Activated CD8-positive, alpha-beta T cell treated with anti-CD3 and anti-CD28 coated beads, Interleukin-2, amount 10 ng/mL, durations not matched to agents 7 days and 5 days (primary cell): ENCODE results near the gene SH3RF1. TPM values are rescaled to one million over a fixed set of nuclear protein-coding genes. Genes with fewer than 3 reads are reported as not detected.
"Not testable (repeated sequence)": the region's sequence is repeated elsewhere in the genome, so short reads cannot be mapped to it uniquely, and the experiment has no call there.

Source experiments
- ATAC-seq: fragments of 150-1000 bp; cut with Tn5 transposase; one replicate; pipeline ENCODE4 v1.10.0; 2021; ENCODE audit warnings: moderate library complexity
- CTCF ChIA-PET: fragments of 350-600 bp; sonication (Branson Sonifier 250); formaldehyde crosslinking; loops from one replicate; lab custom pipeline; 2021; ENCODE audit warnings: antibody characterized with exemption; lab: Charles Lee
- POLR2A ChIA-PET: fragments of 350-600 bp; sonication (Branson Sonifier 250); formaldehyde crosslinking; loops from one replicate; lab custom pipeline; 2021; ENCODE audit warnings: antibody characterized with exemption; lab: Charles Lee
- DNase-seq: peaks from one replicate; pipeline ENCODE4 v3.0.0-alpha.2; 2020
- H3K27ac Mint-ChIP-seq: one replicate; pipeline ENCODE4 v1.8.0; 2021; ENCODE audit warnings: mild to moderate bottlenecking, mixed read lengths
- H3K27me3 Mint-ChIP-seq: one replicate; pipeline ENCODE4 v1.8.0; 2021; ENCODE audit warnings: low read depth, mixed read lengths
- H3K36me3 Mint-ChIP-seq: one replicate; pipeline ENCODE4 v1.8.0; 2021; ENCODE audit warnings: low read depth, mixed read lengths
- H3K4me1 Mint-ChIP-seq: one replicate; pipeline ENCODE4 v1.8.0; 2021; ENCODE audit warnings: low read depth, mixed read lengths
- H3K4me3 Mint-ChIP-seq: one replicate; pipeline ENCODE4 v1.8.0; 2021; ENCODE audit warnings: mild to moderate bottlenecking, mixed read lengths
- H3K9me3 Mint-ChIP-seq: one replicate; pipeline ENCODE4 v1.8.0; 2022; ENCODE audit warnings: mixed read lengths; ENCODE audit not compliant: insufficient read depth
- total RNA-seq, 2 experiments: library from RNA; stranded (reverse); gene quantifications; one replicate each; pipeline ENCODE4 v1.2.3, GENCODE V29; 2021

Gene SH3RF1
- total RNA-seq, 2 experiments from 2014 or later = 0.08 to 0.18 TPM

DNA sequence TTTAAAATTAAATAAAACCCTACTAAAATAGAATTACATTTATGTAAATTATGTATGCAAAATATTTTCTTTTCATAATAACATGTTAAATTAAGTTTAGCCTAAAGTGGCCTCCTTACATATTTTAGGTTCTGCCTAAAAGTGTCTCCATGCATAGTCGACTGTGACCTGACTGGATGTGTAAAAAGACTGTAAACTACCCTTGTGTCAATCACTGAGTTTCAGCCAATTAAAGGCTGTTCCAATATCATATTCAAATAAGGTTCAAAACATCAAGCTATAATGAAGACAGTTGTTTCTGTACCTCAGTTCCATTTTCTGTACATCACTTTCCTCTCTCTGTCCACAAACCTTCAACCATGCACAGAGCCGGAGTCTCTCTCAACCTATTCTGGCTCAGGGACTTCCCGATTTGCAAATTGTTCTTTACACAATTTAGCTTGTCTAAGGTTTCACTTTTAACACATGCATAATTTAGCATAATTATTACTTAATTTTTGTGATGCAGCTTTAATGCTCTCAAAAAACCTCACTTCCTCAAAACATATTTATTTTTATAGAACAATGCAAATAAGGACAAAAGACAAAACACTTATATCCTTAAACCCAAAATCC is 60.1 kb downstream of the SH3RF1 start:
- H3K27me3 Mint-ChIP-seq = no peaks in the 10 kb centered on the region
- ChIA-PET CTCF (interaction anchor here (0.6 to 0.9 kb wide), 2 partner anchors 200 to 210 kb away, joined by 3 to 4 read pairs; partner anchors contain the start of gene CBR4), POLR2A (no interaction called here)
- DNase-seq (no peak), ATAC-seq (no peak)
- H3K27ac Mint-ChIP-seq = no peak overlapping the region
- no peaks in the 10 kb centered on the region for H3K36me3 Mint-ChIP-seq
- H3K4me1 Mint-ChIP-seq = no peaks in the 10 kb centered on the region
- peaks cover 3% of the 10 kb centered on the region for H3K9me3 Mint-ChIP-seq
- no peak overlapping the region for H3K4me3 Mint-ChIP-seq

DNA sequence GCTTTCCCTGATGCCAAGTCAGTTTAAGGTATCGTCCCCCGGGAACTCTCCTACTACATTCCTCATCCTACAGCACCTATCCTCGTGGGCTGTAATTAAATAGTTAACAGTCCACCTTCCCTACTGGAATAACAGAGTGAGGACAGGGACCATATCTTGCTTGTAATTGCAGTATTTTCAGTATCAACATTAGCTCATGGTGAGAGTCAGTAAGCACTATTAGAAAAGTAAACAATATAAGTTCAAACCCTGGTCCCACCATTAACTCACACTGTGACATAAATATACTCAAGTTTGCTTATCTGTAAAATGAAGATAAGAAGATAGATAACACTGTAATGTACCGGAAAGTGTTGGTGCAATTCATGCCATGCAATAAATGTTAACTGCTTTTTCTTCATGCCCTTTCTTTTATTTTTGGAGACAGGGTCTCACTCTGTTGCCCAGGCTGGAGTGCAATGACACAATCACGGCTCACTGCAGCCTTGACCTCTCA is 61.3 kb downstream of the SH3RF1 start:
- CTCF ChIA-PET = no interaction called here
- Mint-ChIP-seq H3K36me3 (no peaks in the 10 kb centered on the region), H3K4me1 (no peaks in the 10 kb centered on the region), H3K27ac (no peak overlapping the region), H3K4me3 (no peak overlapping the region), H3K9me3 (peaks cover 3% of the 10 kb centered on the region), H3K27me3 (no peaks in the 10 kb centered on the region)
- no peak for DNase-seq
- ATAC-seq = no peak
- POLR2A ChIA-PET = no interaction called here

DNA sequence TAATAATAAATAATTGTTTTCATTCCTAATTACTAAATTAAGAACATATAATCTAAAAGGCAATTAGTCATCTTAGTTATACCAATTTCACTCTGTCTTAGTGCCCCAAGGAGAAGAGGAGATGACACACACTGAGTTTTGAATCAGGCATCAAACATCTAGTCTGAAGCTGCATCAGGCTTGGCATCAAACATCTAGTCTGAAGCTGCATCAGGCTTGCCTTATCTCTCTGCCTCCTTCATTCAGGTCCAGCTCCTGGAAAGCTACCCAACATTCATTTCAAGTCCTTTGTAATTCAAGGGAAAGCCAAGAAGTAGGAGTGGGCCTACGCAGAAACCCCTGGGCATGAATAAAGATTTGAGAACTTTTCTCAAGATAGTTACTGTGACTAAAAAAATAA is 62.2 kb downstream of the SH3RF1 start:
- no peak overlapping the region for H3K4me3 Mint-ChIP-seq
- ATAC-seq (no peak), DNase-seq (no peak)
- CTCF ChIA-PET = no interaction called here
- H3K36me3 Mint-ChIP-seq = no peaks in the 10 kb centered on the region
- H3K27me3 Mint-ChIP-seq = no peaks in the 10 kb centered on the region
- no peaks in the 10 kb centered on the region for H3K9me3 Mint-ChIP-seq
- no peaks in the 10 kb centered on the region for H3K4me1 Mint-ChIP-seq
- POLR2A ChIA-PET = no interaction called here
- no peak overlapping the region for H3K27ac Mint-ChIP-seq

DNA sequence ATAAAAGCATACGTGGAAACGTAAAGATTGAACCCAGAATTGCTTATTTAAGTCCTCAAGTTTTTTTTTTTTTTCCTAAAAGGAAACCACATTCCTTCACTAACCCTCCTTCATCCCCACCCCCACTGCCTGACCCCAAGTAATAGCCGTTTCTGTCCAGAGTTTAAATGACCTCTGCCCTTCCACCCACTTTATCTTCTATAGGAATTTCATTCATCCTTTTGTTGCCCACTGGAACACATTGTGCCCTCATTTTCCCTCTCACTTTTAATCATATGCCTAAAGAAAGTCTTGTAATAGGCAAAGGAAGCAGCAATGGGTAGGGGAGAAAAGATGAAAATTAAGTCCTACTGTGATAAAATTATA is 62.7 kb downstream of the SH3RF1 start:
- ATAC-seq (no peak), DNase-seq (no peak)
- no peaks in the 10 kb centered on the region for H3K36me3 Mint-ChIP-seq
- no peaks in the 10 kb centered on the region for H3K4me1 Mint-ChIP-seq
- H3K27ac Mint-ChIP-seq = no peak overlapping the region
- ChIA-PET POLR2A (no interaction called here), CTCF (no interaction called here)
- no peaks in the 10 kb centered on the region for H3K9me3 Mint-ChIP-seq
- H3K4me3 Mint-ChIP-seq = no peak overlapping the region
- no peaks in the 10 kb centered on the region for H3K27me3 Mint-ChIP-seq

DNA sequence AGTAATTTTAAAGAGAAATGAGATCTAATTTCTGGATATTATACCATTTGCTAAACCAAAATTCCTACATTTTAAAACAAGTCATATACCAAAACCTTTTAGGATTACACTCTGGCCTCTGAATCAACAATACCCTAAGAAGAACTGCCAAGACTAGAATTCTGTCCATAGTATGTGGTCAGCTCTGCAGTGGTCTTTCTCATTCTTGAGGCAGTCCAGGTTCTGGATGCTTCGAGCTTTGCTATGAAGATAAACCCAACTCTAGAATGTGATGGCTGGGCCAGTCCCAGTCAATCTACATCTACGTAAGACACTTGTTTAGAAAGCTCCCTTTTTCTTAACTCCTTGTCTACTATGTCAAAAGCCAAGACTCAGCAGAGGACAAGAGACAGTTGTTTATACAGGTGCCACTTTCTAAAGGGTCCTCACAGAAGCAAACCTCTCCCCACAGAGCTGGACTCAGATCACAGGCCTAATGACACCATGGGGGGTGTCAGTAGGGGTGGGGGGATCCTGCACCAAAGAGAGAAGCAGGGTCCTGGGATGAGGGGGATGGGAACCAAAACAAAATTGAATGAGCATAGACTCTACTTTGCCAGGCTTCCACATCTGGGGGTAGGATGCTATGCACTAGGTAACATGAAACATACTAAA is 63.2 kb downstream of the SH3RF1 start:
- ATAC-seq (no peak), DNase-seq (no peak)
- Mint-ChIP-seq H3K4me1 (no peaks in the 10 kb centered on the region), H3K27me3 (no peaks in the 10 kb centered on the region), H3K27ac (no peak overlapping the region), H3K36me3 (no peaks in the 10 kb centered on the region), H3K9me3 (no peaks in the 10 kb centered on the region), H3K4me3 (no peak overlapping the region)
- CTCF ChIA-PET = no interaction called here
- POLR2A ChIA-PET = no interaction called here

DNA sequence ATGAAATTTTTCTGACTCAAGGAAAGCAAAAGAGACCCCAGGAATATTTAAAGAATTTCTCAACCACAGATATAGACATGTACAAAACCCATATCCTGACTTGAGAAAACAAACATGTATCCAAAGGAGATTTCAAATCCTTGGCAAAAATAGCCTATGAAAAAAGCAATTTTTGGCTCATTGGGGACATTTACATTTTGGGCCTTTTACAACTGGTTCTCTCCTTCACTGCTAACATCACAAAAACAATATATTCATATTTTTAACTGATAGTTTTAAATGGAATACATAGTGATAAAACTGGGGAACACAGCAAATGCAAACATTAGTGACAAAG is 65.0 kb downstream of the SH3RF1 start:
- H3K4me1 Mint-ChIP-seq = no peaks in the 10 kb centered on the region
- CTCF ChIA-PET = no interaction called here
- no peak for DNase-seq
- no peaks in the 10 kb centered on the region for H3K9me3 Mint-ChIP-seq
- ATAC-seq = no peak
- POLR2A ChIA-PET = no interaction called here
- no peak overlapping the region for H3K27ac Mint-ChIP-seq
- no peaks in the 10 kb centered on the region for H3K36me3 Mint-ChIP-seq
- no peak overlapping the region for H3K4me3 Mint-ChIP-seq
- no peaks in the 10 kb centered on the region for H3K27me3 Mint-ChIP-seq

DNA sequence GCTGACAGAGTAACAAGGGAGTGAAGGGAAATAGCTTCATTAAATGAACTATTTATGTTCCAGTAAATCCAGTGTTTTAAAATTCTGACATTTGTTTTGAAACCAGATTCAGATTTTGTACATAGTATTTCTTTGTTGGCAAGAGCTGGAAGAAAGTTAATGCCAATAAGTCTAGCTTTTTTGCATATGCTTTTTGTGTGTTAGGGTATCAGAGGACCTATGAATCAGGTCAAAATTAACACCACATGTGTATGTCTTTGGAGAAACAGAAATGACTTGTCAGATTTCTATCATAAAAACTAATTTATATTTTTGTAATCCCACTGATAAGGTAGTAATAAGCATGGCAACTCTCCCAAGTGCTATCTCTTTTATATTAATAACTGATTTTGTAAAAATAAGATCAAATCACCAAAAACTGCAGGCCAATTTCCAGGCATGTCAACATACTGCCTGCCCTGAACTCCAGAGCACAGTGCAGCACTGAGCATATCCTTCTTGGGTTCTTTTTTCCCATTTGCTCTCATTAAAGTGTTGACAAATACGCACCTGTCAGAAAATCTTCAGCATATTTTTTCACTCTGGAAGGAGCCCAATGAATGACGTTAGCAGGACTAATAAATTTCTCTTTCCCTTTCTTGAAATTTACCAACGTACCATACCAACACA is 65.5 kb downstream of the SH3RF1 start:
- Mint-ChIP-seq H3K27me3 (no peaks in the 10 kb centered on the region), H3K4me3 (no peak overlapping the region), H3K4me1 (no peaks in the 10 kb centered on the region), H3K9me3 (no peaks in the 10 kb centered on the region), H3K36me3 (no peaks in the 10 kb centered on the region), H3K27ac (no peak overlapping the region)
- CTCF ChIA-PET = no interaction called here
- DNase-seq (no peak), ATAC-seq (no peak)
- POLR2A ChIA-PET = no interaction called here

DNA sequence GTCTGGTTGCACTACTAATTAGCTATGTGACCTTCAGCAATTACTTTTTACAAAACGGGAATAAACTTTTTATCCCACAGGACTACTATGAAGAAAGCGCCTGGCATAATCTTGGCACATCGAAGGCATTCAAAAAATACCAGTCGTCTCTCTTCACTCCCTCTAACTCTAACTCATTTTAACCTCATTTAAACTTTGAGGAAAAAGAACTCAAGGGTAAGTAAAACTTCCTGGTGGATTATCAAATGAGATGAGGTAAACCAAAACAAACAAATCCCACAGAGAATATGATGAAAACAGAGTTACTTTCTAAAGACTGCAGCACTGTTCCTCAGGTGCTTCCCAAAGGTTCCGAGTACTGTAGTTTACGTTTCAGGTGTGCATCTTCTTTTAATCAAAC is 66.9 kb downstream of the SH3RF1 start:
- Mint-ChIP-seq H3K4me1 (no peaks in the 10 kb centered on the region), H3K27ac (no peak overlapping the region), H3K9me3 (no peaks in the 10 kb centered on the region), H3K4me3 (no peak overlapping the region), H3K27me3 (no peaks in the 10 kb centered on the region), H3K36me3 (no peaks in the 10 kb centered on the region)
- DNase-seq (no peak), ATAC-seq (no peak)
- POLR2A ChIA-PET = no interaction called here
- CTCF ChIA-PET = no interaction called here

DNA sequence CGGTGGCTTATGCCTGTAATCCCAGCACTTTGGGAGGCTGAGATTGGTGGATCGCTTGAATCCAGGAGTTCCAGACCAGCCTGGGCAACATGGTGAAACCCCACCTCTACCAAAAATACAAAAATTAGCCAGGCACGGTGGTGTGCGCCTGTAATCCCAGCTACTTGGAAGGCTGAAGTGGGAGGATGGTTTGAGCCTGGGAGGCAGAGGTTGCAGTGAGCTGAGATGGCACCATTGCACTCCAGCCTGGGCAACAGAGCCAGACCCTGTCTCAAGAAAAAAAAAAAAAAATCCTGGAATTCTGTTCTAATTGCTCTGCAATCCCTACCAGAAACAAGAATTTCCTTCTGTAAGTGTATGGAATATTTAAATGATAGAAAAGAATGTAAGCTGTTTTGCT is 67.5 kb downstream of the SH3RF1 start:
- DNase-seq, H3K9me3 Mint-ChIP-seq, POLR2A ChIA-PET, ATAC-seq, H3K27ac Mint-ChIP-seq, H3K4me3 Mint-ChIP-seq, CTCF ChIA-PET, H3K4me1 Mint-ChIP-seq, H3K36me3 Mint-ChIP-seq, H3K27me3 Mint-ChIP-seq: not testable (repeated sequence)

DNA sequence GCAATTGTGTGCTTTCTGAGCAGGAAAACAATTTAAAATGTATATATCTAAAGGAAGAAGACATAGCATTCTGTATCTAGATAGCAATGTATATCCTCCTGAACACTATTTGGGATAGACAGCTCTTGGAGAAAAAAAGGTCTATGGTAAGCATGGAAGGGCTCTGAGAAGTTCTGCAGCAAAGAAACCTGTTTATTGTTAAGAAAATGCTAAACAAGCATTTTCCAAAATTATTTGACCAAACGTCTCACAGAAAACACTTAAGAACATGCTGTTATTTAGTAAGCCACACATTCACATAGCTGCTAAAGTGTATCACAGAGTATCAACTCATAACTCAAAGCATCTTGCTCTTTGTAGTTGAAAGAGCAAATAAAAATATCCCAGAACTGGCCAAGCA is 67.9 kb downstream of the SH3RF1 start:
- no peak for DNase-seq
- H3K4me1 Mint-ChIP-seq = no peaks in the 10 kb centered on the region
- no peak for ATAC-seq
- no peaks in the 10 kb centered on the region for H3K36me3 Mint-ChIP-seq
- POLR2A ChIA-PET = no interaction called here
- H3K4me3 Mint-ChIP-seq = no peak overlapping the region
- H3K9me3 Mint-ChIP-seq = no peaks in the 10 kb centered on the region
- CTCF ChIA-PET = no interaction called here
- no peaks in the 10 kb centered on the region for H3K27me3 Mint-ChIP-seq
- no peak overlapping the region for H3K27ac Mint-ChIP-seq

DNA sequence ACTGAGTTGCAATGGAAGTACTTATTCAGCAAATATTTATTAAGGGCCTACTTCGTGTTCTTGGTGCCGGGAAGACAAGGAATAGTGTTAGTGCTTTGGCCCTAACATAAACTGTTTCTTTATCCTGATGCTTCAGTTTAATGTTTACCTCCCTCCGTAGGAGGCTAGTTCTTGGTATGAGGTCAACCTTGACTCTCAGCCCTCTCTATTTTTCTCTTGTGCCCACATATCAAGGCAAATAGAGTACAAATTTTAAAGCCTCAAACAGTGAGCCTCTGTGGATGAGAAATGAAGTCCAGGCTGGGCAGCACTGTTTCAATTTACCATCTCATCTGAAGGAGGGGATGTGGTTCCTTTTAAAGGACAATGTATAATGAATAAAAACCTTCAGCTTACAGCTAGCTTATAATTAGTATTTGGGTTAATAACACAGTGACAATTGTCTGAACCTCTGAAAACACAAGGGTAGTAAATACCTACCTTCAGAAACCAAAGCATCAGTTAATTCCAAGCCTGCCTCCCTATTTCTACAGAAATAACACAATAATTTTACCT is 68.5 kb downstream of the SH3RF1 start:
- no peaks in the 10 kb centered on the region for H3K4me1 Mint-ChIP-seq
- ATAC-seq = no peak
- H3K9me3 Mint-ChIP-seq = no peaks in the 10 kb centered on the region
- no peak overlapping the region for H3K4me3 Mint-ChIP-seq
- no peak overlapping the region for H3K27ac Mint-ChIP-seq
- ChIA-PET POLR2A (no interaction called here), CTCF (no interaction called here)
- no peaks in the 10 kb centered on the region for H3K36me3 Mint-ChIP-seq
- no peaks in the 10 kb centered on the region for H3K27me3 Mint-ChIP-seq
- DNase-seq = no peak
